GM10248 (cell line): Measurements from ENCODE around the gene CMKLR1.

Source experiments
- CTCF ChIA-PET: fragments of 300-600 bp; sonication (Branson Sonifier 250); formaldehyde crosslinking; extraction: SDS; loops from one replicate; lab custom pipeline; 2021; ENCODE audit warnings: antibody characterized with exemption; lab: Yijun Ruan, JAX
- POLR2A ChIA-PET: fragments of 350-650 bp; sonication (Branson Sonifier 250); formaldehyde crosslinking; extraction: SDS; loops from one replicate; lab custom pipeline; 2020; ENCODE audit warnings: antibody characterized with exemption; lab: Yijun Ruan, JAX
- DNase-seq: peaks from one replicate; pipeline ENCODE4 v3.0.0; 2012; ENCODE audit errors: extremely low spot score
- CTCF ChIP-seq: IDR thresholded peaks from 2 replicates; pipeline ENCODE4 v1.5.1; 2012; ENCODE audit warnings: mild to moderate bottlenecking, low read depth; ENCODE audit errors: extremely low read depth, missing control alignments, control extremely low read depth

The CMKLR1 gene

GRCh38 chr12:108360057-108360456 lies 20.9 kb upstream of the CMKLR1 start:
- ChIA-PET POLR2A (no interaction called here), CTCF (interaction anchor here (0.6 to 1.3 kb wide), 3 partner anchors 24 to 351 kb away, joined by 3 to 5 read pairs (median 4); no protein-coding TSS in a partner anchor)
- no peak for DNase-seq
- no peak for TF ChIP-seq CTCF

GRCh38 chr12:108358580-108358965 lies 19.5 kb upstream of the CMKLR1 start:
- CTCF ChIA-PET: interaction anchor here (1.2 kb wide), 1 partner anchor 21 kb away, joined by 3 read pairs; no protein-coding TSS in a partner anchor
- POLR2A ChIA-PET: no interaction called here
- TF ChIP-seq CTCF: no peak
- DNase-seq: no peak

- ChIA-PET POLR2A (interaction anchor here (0.5 kb wide), 1 partner anchor 393 kb away, joined by 3 read pairs; no protein-coding TSS in a partner anchor), CTCF (interaction anchor here (0.9 to 1.2 kb wide), 3 partner anchors 9 to 61 kb away, joined by 3 read pairs; no protein-coding TSS in a partner anchor)
- no peak for TF ChIP-seq CTCF
- no peak for DNase-seq
These were observed 18.9 kb upstream of the CMKLR1 start for GRCh38 chr12:108357834-108358579.

- POLR2A ChIA-PET: no interaction called here
- DNase-seq: no peak
- CTCF ChIA-PET: interaction anchor here (0.9 to 1.1 kb wide), 2 partner anchors 10 to 60 kb away, joined by 3 read pairs; no protein-coding TSS in a partner anchor
- TF ChIP-seq CTCF: no peak
These were observed 18.0 kb upstream of the CMKLR1 start for GRCh38 chr12:108356835-108357806.

- no peak for TF ChIP-seq CTCF
- no peak for DNase-seq
- ChIA-PET POLR2A (interaction anchor here (0.5 kb wide), 1 partner anchor 712 kb away, joined by 4 read pairs; no protein-coding TSS in a partner anchor), CTCF (interaction anchor here (1.7 to 2.2 kb wide), 2 partner anchors 10 to 15 kb away, joined by 6 to 7 read pairs; no protein-coding TSS in a partner anchor)
These were observed 16.0 kb upstream of the CMKLR1 start for GRCh38 chr12:108355069-108355468.

- ChIA-PET CTCF (no interaction called here), POLR2A (no interaction called here)
- TF ChIP-seq CTCF: no peak
- DNase-seq: no peak
These were observed 13.5 kb upstream of the CMKLR1 start for GRCh38 chr12:108352591-108352990.
